HK-2 (cell line): ENCODE data around the gene COL4A2.

Source experiments
- DNase-seq: peaks from one replicate; pipeline ENCODE4 v3.0.0-alpha.2; 2018; ENCODE audit not compliant: unreplicated experiment

COL4A2 gene

DNA sequence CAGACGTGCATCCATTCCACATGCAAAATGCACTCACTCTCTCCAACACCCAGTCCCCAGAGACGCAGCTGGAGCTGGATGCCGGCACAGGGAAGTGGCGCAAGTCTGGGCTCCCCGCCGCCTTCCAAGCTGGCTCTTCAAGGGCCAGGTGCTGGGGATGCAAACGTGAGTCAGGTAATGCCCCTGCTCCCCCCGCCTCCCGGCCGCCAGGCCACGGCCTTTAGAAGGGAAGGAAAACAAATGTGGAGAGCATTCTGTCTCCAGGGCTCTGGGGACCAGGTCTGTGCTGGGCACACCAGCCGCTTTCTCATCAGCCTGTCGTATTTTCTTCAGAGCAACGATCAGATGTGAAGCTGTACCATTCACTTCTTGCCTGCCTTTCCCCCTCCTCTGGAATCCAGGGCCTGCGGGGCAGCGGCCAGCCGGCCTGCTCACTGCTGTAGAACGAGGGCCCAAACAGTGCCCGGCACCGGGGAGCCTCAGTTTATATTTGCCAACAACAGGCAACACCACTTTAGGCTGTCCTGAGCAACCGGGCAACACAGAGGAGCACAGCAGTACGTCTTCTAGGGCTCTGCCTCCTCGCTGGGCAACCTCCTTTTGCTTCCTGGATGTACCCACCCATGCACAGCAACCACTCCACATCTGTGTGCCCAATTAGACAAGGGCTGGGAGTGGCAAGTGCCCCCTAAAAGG is 250.7 kb downstream of the COL4A2 start:
- DNase-seq = no peak

DNA sequence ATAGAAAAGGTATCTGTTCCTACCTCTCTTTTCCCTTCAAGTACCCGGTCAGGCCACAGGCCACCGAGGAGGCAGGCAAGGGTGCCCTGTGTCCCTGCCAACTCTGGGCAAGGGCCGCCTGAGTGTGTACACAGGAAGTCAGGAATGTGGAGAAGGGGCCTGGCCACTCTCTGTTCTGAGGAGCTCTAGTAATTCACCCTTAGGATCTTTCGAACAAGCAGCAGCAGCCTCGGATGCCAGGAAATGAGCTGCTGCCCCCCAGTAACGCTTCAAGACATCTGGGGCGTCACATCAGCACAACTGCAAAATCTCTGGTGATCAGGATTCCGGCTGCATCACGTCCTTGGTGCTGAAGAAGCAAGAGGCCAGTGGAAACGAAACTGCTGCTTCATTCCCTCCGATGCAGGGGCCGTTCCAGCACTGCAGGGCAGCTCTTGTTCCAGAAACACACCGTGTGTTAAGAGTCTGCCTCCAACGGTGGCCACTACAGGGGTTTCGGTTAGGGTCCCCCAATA is 252.4 kb downstream of the COL4A2 start:
- no peak for DNase-seq

DNA sequence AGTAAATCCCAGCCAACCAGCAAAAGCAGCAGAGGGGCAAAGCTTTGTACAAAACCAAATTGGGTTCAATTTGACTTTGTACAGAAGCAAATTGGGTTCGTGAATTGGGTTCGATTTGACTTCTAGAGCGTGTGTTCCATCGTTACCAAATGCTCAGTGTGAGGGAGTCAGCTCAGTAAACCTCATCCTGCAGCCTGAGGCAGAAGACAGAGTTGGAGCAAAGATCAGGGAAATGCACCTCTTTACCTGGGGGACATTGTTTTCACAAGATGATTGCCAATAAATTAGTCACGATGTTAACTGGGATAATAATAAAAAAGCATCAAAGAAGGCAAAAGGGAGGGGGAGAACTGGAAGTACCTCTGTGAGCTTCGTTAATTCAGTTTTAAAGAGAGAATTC is 252.9 kb downstream of the COL4A2 start:
- no peak for DNase-seq

DNA sequence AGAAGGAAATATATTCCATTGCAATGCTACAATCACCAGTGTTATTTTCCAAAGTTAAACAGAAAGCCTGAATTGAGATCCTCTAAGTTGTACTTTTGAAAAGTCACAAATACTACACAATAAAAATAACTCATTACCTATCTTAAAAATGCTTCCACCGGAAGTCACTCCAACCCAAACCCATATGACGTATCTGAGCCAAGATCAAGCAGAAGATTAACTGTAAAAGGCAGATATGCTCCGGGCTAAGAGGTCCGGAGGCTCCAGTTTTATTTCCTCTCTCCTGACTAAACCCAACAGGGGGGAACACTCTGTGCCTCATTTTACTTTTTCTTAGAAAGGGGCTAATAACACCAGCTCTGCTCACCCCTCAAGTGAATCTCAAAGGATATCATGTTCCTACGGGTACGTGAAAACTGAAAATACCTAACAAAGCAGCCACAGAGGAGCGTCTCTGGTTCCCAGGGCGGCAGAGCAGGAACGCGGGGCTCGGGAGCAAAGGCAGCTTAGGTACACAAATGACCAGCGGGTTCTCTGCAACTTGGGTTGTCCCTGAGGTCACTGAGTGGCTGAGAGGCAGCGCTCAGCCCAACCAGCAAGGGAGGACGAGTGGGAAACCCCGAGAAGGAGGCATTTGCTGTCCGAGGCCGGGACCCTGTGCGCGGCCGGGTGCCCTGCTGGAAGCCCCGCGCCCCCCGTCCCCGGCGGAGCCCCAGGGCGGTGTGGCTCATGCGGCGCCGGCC is 253.7 kb downstream of the COL4A2 start:
- DNase-seq = no peak

DNA sequence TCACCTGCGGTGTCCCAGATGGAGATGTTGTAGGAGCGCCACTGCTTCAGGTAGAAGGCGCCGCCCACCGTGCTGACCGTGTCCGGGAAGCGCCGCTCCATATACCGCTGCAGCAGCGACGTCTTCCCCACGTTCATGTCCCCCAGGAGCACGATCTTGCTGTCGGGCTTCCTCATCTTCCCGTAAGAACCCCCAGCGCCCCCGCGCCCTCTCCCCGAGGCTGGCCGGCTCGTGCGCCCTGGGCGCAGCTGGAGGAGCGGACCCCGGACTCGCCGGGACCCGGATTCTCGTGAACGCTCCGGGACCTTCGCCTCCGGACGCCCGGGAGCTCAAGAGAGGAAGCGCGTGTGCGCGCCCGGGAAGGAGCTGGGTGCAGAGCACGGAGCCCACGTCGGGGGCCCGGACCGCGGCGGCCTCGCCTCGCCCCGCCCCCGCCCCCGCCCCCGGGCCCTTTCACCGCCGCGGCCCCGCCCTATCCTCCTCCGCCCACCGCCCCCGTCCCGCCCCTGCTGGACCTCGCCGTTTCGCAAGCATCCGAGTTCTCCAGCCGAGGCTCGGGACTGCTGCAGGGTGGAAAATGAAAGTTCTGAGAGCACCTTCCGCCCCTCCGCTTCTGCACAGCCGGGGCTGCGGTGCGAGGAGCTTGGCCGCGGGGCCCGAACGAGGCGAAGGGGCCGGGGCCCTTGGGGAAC is 254.4 kb downstream of the COL4A2 start, which contains the start of gene RAB20:
Gene RAB20, minus strand, starts transcription at position 379 of the 692 bp plus-strand sequence. Its CDS starts 203 bp downstream, at position 176.
- peak; percentile 79 for DNase-seq

DNA sequence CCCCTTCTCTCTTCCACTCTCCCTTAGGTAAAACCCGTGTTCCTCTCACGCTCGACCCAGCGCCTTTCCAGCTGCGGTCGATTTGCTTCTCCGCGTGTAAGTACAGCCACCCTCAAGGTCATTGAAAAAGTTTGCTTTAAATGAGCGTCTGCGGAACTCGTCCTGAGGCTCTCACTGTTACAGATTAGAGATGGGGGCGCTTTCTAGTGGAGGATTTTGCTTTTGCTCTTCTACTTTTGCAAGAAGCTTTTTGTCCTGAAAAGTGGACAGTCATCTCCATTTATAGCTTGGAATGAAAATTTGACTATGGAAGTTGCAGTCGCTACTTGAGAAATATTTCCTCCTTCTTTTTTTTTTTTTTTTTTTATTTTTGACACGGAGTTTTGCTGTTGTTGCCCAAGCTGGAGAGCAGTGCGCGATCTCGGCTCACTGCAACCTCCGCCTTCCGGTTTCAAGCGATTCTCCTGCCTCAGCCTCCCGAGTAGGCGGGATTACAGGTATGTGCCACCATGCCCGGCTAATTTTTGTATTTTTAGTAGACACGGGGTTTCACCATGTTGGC is 255.0 kb downstream of the COL4A2 start:
- DNase-seq = no peak
